A172 (cell line): ENCODE results near the gene ADGRF3. TPM values are rescaled to one million over a fixed set of nuclear protein-coding genes. Genes with fewer than 3 reads are reported as not detected.
"Not testable (repeated sequence)": the region's sequence is repeated elsewhere in the genome, so short reads cannot be mapped to it uniquely, and the experiment has no call there.

Source experiments
- DNase-seq: peaks from one replicate; pipeline ENCODE4 v3.0.0-alpha.2; 2015; ENCODE audit warnings: low spot score
- total RNA-seq: library from RNA; depleted of rRNA; stranded (reverse); fragments of >200 nt; shearing (Covaris generic); gene quantifications from 2 replicates; pipeline ENCODE4 v1.2.3, GENCODE V29; 2014

The ADGRF3 gene
- total RNA-seq, 1 experiment from 2014 or later = 0.07 TPM

GRCh38 chr2:26317377-26318105 lies 29.0 kb downstream of the ADGRF3 start:
- DNase-seq = no peak

GRCh38 chr2:26316845-26317244 lies 29.7 kb downstream of the ADGRF3 start:
- DNase-seq = no peak

GRCh38 chr2:26316041-26316440 lies 30.5 kb downstream of the ADGRF3 start:
- no peak for DNase-seq

GRCh38 chr2:26314243-26314642 lies 32.3 kb downstream of the ADGRF3 start:
- DNase-seq = no peak

GRCh38 chr2:26313446-26313845 lies 33.1 kb downstream of the ADGRF3 start:
- no peak for DNase-seq

- no peak for DNase-seq
These were observed 34.1 kb downstream of the ADGRF3 start for GRCh38 chr2:26312471-26312870.

- DNase-seq = no peak
These were observed 36.7 kb downstream of the ADGRF3 start for GRCh38 chr2:26309921-26310320.

- DNase-seq = no peak
These were observed 41.0 kb downstream of the ADGRF3 start for GRCh38 chr2:26305540-26305939.

GRCh38 chr2:26305094-26305493 lies 41.5 kb downstream of the ADGRF3 start:
- not testable (repeated sequence) for DNase-seq

- no peak for DNase-seq
These were observed 43.7 kb downstream of the ADGRF3 start for GRCh38 chr2:26302846-26303245.

GRCh38 chr2:26300234-26300925 lies 46.2 kb downstream of the ADGRF3 start:
- no peak for DNase-seq

- DNase-seq = peak; percentile 59
These were observed 47.0 kb downstream of the ADGRF3 start for GRCh38 chr2:26299471-26300101.

GRCh38 chr2:26298638-26299393 lies 47.8 kb downstream of the ADGRF3 start:
- DNase-seq = no peak

GRCh38 chr2:26298286-26298637 lies 48.3 kb downstream of the ADGRF3 start:
- DNase-seq = no peak

GRCh38 chr2:26297061-26297460 lies 49.5 kb downstream of the ADGRF3 start:
- DNase-seq = no peak

GRCh38 chr2:26295511-26295910 lies 51.1 kb downstream of the ADGRF3 start:
- DNase-seq = no peak

- no peak for DNase-seq
These were observed 53.9 kb downstream of the ADGRF3 start for GRCh38 chr2:26292646-26293045.

- no peak for DNase-seq
These were observed 56.6 kb downstream of the ADGRF3 start for GRCh38 chr2:26290001-26290400.

GRCh38 chr2:26285931-26286330 lies 60.7 kb downstream of the ADGRF3 start:
- DNase-seq = no peak

GRCh38 chr2:26284132-26284531 lies 62.5 kb downstream of the ADGRF3 start:
- peak; percentile 53 for DNase-seq

GRCh38 chr2:26283606-26284005 lies 63.0 kb downstream of the ADGRF3 start:
- no peak for DNase-seq

- no peak for DNase-seq
These were observed 65.4 kb downstream of the ADGRF3 start for GRCh38 chr2:26281226-26281625.
